ENCODE results near the gene SV2B.
A peak's percentile ranks its signal among the peaks of the same experiment; 100 is the strongest.
"Not testable (repeated sequence)": the region's sequence is repeated elsewhere in the genome, so short reads cannot be mapped to it uniquely, and the experiment has no call there.

The SV2B gene

DNA sequence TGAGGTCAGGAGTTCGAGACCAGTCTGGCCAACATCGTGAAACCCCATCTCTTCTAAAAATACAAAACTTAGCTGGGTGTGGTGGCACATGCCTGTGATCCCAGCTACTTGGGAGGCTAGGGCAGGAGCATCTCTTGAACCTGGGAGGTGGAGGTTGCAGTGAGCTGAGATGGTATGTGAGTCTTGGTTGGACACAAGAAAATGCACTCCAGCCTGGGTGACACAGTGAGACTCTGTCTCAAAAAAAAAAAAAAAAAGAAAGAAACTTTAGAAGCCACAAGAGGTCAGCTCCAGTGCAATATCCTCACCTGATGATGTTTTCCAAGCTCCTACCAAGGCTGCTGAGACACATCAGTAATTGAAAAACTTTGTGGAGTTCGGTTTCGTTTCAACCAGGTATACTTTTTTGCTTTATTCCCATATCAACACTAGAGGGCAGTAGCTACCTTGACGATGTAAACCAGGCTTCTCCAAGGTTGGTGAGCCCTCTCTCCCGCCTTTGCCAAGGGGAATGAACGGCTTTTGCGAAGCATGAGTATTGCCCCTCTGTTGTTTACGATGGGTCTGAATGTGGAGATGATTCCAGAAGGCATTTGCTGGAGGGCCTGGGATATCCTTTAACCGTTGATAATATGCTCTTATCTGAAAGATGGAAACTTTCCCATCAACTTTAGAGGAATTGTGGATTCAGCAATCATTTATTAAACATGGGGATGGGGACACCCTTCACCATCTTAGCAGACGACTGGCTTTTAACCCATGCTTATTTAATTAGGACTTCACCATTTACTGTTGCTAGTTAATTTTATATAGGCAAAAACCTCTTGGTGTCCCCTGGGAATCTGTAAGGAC is 202.8 kb downstream of the SV2B start:
- DNase-seq (ENCODE audit: insufficient read length, low spot score) (peak; percentile 45), FAIRE-seq (peak; percentile 94)

DNA sequence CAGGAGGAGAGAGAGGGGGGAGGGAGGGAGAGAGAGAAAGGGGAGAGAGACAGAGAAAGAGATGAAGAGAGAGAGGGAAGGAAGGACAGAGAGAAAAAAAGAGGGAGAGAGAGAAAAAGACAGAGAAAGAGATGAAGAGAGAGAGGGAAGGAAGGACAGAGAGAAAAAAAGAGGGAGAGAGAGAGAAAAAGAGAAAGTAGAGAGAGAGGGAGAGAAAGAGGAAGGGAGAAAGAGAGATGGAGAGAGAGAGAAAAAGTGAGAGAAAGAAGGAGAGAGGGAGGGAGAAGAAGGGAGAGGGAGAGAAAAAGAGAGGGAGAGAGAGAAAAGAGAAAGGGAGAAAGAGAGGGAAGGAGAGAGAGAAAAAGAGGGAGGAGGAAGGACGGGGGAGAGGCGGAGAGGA is 204.2 kb downstream of the SV2B start:
- DNase-seq (ENCODE audit: insufficient read length, low spot score) (no peak), FAIRE-seq (no peak)

DNA sequence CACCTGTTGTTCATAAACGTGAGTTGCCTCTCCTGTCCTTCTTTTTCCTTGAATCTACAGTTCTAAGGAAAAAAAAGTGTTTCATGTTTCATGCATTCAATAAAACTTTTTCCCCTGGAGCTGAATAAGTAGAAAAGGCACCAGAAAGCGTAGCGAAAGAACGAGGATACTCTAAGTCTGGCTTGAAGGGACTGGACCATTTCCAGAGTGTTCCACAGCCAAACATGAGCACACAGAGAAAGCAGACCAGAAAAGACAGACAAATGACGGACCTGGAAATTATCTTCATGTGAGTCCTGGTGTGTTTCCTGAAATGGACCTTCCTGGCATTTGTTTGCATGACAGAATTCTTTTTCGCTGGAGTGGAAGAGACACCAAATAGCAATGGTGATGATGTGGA is 204.7 kb downstream of the SV2B start:
- no peak for FAIRE-seq
- DNase-seq (ENCODE audit: insufficient read length, low spot score) = no peak

DNA sequence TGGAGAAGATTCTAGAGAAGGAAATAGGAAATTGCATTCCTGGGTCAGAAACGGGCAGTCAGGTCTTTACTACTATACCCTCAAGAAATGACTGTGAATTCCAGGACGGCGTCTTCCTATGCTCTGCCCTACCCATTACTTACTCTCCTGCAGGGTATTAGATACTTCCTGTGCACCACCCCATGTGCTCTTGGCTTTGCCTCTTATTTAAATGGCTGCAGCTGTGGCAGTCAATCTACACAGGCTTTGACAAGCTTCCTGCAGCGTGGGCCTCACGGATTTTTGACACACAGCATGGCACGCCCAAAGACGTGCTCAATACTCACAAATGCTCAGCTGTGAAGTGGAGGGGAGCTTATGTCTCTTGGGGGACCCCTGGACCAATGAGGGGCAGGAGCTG is 206.1 kb downstream of the SV2B start:
- FAIRE-seq = no peak
- no peak for DNase-seq (ENCODE audit: insufficient read length, low spot score)

DNA sequence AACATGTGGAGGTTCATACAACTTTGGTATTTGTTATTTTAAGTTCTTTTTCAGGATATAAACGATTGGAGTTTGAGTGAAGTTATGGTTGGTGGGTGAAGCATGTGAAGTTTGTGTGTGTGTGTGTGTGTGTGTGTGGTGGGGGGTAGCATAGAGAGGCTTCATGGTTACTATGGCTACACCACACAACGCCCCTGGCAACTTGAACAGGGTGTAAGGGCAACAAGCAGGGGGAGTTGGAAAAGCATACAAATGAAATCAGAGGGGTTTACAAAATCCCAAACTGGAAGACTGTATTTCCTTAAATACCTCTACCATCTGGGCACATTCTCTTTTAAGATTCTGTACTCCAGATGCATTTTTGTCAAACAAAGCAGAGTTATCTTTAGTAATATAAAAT is 207.5 kb downstream of the SV2B start:
- FAIRE-seq (no peak), DNase-seq (ENCODE audit: insufficient read length, low spot score) (no peak)

DNA sequence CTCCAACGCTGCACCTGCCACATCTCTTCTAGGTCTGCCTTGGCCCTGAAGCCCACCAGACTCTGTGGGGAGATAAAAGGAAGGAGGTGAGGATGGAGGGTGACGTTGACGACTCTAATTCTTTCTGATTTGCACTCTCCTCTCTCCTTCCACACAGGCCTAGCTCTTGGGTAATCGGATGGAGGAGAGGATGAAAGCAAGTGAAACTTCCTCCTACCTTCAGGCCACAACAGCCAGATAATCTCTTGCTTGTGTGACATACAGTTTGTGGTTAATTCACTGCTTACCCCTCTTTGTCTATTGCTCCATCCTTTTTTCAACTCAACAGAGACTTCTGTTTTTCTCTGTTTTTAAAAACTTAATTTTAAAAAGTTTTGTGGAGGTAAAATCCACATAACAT is 208.1 kb downstream of the SV2B start:
- DNase-seq (ENCODE audit: insufficient read length, low spot score) (no peak), FAIRE-seq (no peak)

DNA sequence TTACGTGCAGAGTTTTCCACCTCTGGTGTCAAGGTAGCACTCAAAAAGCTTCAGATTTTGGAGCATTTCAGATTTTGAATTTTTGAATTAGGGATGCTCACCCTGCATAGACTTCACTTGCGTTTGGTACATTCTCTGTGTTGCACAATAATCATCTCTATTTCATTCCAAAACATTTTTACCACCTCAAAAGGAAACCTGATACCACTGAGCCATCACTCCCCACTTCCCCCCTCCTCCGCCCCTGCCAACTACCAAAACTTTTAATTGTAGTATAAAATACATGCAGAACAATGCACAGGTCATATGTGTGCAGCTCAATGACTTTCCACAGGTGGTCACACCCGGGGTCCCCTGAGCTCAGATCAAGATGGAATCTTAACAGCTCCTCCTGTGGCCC is 208.8 kb downstream of the SV2B start:
- no peak for FAIRE-seq
- no peak for DNase-seq (ENCODE audit: insufficient read length, low spot score)

DNA sequence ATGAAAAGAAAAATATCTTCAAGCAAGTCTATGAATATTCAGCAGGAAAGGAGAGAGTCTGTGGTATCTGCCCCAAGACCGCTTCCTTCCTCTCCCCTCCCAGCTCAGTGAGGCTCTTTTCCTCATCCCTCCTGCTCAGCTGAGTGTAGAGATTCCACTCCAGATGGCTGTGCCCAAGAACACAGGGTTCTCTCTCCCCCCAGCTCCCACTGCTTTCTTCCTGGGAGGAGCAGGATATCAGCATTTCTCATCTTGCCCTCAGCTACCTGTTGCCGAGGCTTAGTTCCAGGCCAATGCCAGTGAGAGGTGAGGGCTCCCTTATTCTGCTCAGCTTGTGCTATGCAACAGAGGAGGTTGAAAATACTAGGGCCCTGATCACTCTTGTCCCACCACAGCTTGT is 211.9 kb downstream of the SV2B start:
- FAIRE-seq (no peak), DNase-seq (ENCODE audit: insufficient read length, low spot score) (no peak)

DNA sequence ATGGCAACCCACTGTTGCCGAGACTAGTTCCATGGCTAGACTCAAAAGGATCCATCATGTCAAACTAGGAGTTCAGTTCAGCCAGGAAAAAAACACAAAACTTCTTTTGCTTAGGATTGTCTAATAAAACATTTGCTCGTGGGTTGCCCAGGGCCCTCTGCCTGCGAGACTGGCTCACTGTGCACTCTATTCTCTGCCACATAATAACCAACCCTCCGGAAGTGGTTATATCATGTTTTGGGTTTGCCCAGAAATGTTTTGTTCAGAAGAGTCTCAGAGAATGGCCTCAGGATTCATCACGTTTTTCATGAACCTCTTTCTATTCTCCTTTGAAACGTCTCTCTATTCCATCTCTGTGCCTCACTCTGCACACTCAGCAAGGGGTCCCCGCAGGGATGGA is 216.1 kb downstream of the SV2B start:
- no peak for FAIRE-seq
- no peak for DNase-seq (ENCODE audit: insufficient read length, low spot score)

DNA sequence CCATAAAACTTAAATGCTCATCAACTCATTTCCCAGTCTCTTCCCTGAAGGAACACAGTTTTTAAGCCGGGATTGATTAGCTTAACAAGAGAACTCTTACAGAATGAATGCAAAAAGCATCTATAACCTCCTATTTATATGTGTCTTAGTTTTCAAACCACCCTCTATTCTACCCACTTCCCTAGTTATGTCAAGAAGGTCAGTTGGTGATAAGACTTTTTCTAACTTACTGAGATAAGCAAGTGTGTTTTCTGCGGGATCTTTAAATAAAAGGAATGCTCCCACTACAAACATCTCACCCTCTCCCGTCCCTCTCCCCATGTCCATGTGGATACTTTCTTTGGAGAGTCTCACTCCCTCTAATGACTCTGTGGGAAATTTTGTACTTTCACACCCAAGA is 218.5 kb downstream of the SV2B start:
- DNase-seq (ENCODE audit: insufficient read length, low spot score) (no peak), FAIRE-seq (no peak)

DNA sequence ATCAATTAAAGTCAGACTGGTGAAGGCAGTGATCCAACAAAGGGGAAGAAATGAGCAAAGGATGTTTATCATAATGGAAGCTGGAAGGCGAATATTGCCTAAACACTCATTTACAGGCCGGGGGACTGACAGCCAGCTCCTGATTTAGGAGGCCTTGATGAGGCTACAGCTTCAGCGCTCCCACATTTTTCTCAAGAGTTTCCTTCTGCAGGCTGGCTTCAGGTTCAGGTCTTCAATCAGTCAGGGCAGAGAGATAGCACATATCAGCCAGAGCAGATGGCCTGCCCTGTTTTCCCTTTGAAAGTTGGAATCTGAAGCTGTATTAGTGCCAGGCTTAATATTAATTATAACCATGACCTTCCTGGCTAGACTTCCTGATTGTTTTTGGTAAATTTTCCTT is 218.9 kb downstream of the SV2B start:
- FAIRE-seq (no peak), DNase-seq (ENCODE audit: insufficient read length, low spot score) (no peak)

DNA sequence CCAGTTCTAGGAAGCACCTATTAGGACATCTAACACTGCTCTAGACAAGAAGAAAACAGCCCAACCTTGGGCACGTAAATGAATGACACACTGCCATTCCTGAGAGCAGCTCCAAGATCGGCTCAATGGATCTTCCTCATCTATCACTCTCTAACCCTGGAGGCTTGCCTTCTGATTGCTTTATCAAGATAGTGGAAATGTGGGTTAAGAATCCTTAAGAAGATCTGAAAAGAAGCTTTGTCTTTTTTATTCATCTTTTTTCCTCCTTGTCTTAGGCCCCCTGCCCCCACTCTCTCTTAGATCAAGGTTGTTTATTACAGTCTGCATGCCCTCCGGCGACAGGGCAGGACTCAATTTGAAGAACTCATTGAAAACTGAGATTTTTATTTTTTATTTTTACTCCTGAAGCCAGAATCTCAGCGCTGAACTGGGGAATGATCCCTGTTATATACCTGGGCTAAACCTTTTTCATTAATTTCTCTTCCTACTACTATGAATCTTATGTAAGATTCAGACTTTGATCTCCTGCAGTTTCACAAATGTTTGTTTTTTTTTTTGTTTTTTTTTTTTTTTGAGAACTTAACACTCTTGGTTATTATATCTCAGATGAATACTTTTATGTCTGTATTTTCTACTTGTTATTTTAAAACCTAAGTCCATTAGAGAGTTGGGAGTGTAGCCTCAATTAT is 219.5 kb downstream of the SV2B start:
- FAIRE-seq = no peak
- no peak for DNase-seq (ENCODE audit: insufficient read length, low spot score)

DNA sequence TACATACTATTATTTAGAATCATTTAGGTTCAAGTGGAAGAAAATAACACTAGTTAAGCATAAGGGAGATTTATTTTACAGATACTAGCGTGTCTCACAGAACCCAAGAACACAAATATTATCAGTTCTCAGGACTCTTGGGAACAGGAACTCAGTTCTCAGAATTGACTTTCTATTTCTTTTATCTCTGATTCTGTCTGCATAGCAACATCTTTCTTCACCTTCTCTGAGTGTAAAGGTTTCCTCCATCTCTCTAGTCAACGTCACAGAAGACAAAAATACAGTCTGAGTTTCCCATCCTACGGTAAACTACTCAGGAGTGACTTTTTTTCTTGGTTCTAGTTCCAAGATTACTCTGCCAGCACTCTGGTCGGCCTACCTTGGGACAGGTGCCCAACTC is 220.0 kb downstream of the SV2B start:
- FAIRE-seq (no peak), DNase-seq (ENCODE audit: insufficient read length, low spot score) (no peak)

DNA sequence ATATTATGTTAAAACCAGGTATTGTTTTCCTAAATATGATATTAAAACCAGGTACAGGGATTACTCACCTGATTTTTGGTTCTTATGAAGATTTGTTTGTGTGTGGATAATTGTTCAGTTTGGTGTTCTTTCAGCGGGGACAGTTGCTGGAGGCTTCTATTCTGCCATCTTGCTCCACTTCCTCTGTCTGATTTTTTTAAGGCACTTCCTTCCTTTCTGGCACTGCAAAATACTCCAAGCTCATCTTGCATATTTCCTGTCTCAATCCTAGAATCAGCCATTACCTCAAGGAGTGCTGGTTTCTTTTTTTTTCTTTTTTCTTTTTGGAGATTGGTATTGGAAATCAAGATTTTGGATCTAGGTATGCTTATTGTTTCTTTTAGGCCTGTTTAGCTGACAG is 229.9 kb downstream of the SV2B start:
- FAIRE-seq (no peak), DNase-seq (ENCODE audit: insufficient read length, low spot score) (no peak)

DNA sequence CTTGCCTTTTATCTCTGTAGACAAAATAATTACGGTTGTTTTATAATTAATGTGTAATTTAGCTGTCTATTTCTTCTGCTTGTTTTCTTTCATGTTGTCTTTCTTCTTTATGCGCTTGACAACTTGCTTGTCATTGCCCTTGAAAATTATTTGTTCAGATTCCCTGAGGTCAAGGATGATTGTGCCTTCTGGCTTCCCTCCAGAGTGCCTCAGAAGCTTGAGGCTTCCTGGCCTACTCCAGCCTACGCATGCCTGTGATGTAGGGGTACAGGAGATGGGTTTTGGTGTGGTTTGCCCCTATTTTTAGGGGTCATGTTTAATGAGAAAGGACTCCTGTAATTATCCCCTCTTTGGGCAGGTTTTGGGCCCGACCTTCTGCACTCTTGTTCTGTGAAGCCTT is 231.5 kb downstream of the SV2B start:
- FAIRE-seq = no peak

DNA sequence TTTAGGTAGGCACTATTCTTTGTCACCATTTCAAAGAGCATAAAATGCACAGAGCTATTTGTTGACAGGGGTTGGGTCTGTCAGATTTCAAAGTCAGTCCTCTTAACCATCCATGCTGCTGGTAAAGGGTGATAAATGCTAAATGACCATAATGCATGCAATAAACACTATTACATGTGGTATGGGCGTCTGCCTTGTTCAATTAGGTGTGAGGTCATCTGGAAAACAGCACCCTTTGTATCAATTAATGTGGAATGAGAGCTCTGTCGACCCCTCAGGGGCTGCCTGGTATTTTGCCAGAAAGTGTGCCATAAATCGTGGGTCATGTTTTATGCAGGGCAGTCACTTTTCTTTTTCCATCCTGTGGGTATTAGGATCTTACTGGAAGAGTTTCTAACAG is 235.6 kb downstream of the SV2B start:
- FAIRE-seq = no peak
- no peak for DNase-seq (ENCODE audit: insufficient read length, low spot score)

More for the DNA sequence above, 231.5 kb downstream of the SV2B start:
- DNase-seq (ENCODE audit: insufficient read length, low spot score) = no peak

DNA sequence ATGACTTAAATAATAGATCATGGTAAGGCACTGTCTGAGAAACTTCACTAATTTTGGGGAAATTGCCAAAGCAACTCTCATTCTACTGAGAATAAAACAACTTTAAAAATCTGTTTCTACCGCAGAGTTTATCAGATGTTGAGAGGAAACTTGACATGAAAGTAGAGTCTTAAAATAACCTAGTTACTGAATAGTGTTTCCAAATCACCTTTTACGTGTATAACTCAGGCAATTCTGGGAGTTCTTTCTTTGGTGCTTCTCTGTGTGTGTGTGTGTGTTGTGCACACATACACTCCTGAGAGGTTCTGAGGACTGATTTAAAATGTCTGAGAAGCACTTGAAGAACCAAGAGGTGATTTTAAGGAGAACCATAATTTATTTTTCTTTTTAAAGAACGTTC is 236.6 kb downstream of the SV2B start:
- DNase-seq (ENCODE audit: insufficient read length, low spot score) (no peak), FAIRE-seq (no peak)

DNA sequence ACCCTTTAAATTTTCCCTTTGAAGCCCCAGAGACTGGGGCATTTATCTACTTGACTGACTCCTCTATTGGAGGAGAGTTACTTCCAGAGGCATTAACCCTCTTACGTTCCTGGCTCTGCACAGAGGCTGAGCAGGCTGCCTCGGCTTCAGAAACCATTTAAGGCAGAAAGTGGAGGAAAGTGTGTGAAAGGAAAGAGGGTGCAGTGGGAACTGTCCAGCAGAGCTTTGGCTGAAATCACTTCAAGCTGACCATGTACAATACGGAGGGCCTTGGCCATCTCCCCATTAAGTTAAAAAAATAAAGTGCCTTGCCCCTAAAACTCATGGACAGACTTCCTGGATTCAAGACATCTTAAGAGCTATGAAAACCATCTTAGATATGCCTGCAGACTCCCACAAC is 238.7 kb downstream of the SV2B start:
- no peak for FAIRE-seq
- no peak for DNase-seq (ENCODE audit: insufficient read length, low spot score)

DNA sequence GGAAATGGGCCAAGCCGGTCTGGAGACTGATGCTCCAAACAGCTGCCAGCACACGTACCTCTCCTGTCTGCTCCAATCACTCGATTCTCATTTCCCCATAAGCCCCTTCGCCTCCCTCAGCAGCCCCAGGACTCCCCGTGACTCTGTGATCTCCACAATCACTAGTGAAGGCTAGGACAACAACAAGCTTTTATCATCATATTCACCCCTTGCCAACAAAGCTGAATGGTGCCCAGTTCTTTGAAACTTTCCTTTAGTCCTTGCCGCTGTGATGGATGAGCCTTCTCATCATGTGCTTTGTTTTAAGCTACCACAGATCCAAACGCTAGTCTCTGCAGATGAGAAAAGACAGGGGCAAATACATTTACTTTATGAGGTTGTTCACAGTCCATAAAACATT is 242.0 kb downstream of the SV2B start:
- DNase-seq (ENCODE audit: insufficient read length, low spot score) = no peak
- no peak for FAIRE-seq

DNA sequence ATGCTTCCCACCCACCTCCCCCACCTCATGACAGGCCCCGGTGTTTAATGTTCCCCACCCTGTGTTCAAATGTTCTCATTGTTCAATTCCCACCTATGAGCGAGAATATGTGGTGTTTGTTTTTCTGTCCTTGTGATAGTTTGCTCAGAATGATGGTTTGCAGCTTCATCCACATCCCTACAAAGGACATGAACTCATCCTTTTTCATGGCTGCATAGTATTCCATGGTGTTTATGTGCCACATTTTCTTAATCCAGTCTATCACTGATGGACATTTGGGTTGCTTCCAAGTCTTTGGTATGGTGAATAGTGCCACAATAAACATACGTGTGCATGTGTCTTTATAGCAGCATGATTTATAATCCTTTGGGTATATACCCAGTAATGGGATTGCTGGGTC is 244.9 kb downstream of the SV2B start:
- not testable (repeated sequence) for DNase-seq (ENCODE audit: insufficient read length, low spot score); FAIRE-seq

DNA sequence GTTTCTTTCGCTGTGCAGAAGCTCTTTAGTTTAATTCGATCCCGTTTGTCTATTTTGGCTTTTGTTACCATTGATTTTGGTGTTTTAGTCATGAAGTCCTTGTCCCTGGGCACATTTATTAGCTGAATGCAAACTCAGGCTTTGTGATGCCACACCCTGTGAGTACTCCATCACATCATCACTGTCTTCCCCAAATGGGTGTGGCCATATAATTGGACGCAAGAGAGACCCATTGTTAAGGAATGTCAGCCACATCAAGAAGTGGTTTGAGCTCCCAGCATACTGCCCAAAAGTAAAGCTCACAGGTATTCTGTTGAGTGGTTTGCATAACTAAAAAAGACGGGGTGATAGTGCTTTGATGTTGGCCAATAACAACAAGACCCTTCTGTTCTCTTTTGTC is 245.7 kb downstream of the SV2B start:
- FAIRE-seq = no peak
- no peak for DNase-seq (ENCODE audit: insufficient read length, low spot score)

DNA sequence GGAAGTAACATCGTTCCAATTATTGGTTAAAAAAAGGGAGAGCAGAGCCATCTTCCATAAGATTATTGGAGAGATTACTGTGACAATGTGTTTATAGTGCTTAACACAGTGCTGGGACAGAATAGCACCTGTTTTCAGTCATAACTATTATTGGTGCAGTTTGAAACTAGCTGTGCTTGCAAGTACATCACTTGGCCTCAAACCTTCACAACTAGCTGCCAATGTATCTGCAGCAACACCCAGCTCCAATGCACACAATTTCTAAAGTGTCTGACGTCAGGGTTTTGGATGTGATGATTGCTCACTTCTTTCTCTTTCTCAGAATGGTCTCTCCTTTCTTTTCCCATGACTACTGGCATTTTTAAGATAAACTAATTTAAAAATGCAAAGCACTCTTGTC is 246.2 kb downstream of the SV2B start:
- DNase-seq (ENCODE audit: insufficient read length, low spot score) = no peak
- FAIRE-seq = no peak
